Suppressor macrophage treated with lipopolysaccharide for 4 hours (primary cell): ENCODE measurements around the gene ECPAS.
"Not testable (repeated sequence)": the region's sequence is repeated elsewhere in the genome, so short reads cannot be mapped to it uniquely, and the experiment has no call there.

Experiments
- DNase-seq: peaks from one replicate; pipeline ENCODE4 v3.0.0-alpha.2; 2020

The ECPAS gene

DNA sequence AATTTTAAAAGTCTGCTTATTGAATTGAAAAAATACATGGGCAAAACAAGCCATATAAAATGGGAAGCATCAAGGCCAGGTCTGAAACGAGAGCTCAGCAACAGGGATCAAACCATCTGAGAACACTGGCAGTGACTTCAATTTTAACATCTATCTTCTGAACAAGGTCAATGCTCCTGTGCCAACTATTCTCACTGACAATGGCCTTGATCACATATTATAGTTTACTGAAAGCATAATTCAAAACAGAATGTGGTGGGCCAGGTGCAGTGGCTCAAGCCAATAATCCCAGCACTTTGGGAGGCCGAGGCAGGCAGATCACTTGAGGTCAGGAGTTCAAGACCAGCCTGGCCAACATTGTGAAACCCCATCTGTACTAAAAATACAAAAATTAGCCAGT lies 9.0 kb downstream of the ECPAS start:
- DNase-seq: no peak

- DNase-seq: no peak
Observed at GRCh38 chr9:111474385-111474784, 9.8 kb downstream of the ECPAS start.

GRCh38 chr9:111467778-111468367 lies 16.3 kb downstream of the ECPAS start:
- DNase-seq: no peak

- DNase-seq: peak; percentile 54
Observed at GRCh38 chr9:111463048-111463447, 21.1 kb downstream of the ECPAS start.

DNA sequence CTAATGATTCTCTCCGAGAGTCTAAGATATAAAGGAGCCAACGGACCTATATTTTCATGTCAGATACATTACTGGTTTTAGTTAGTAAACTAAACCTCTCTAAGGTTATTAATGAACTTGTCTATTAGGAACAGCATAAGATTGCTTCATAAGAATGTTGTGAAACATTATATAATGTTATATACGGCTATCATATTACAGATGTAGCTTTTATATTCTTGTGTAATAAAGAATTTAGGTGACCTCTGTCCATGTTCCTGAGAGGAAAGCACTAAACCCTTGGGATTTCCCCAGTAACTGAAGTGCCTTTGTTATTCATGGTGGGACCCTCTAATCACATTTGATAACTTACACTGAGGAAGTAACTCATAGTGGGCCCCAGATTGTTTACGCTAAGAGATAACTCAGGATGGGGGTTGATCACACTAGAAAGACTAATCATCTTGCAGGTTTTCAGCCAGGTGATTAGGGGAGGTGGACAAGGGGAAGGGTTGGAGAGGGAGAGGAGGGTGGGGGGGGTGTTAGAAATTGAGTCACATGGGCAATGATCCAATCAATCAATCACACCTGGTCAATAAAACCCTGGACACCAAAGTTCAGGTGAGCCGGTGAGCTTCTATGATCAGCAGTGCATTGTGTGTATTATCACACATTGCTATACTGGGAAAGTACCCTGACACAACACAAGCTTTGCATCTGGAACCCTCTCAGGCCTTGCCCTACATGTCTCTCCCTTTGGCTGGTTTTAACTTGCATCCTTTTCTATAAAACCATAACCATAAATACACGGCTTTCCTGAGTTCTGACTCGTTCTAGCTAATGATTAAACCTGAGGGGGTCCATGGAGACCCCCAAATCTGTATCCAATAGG lies 25.8 kb downstream of the ECPAS start:
- DNase-seq: no peak

DNA sequence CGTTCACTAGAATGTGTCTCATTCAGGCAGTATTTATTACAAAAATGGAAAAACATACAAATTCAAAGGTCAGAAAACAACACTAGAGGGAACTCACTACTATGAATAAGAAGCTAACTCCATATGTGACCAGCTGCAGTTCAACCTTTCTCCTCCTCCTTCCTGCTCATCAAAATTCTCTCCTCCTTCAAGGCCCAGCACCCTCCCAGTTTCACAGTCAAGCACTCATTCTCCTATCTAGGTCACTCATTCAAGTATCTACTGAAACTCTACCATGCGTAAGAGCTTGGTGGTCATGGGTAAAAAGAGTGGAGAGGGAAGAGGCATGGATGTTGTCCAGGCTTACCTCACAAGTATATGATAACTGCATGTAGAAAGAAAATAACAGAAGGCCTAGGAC lies 27.7 kb downstream of the ECPAS start:
- DNase-seq: no peak

DNA sequence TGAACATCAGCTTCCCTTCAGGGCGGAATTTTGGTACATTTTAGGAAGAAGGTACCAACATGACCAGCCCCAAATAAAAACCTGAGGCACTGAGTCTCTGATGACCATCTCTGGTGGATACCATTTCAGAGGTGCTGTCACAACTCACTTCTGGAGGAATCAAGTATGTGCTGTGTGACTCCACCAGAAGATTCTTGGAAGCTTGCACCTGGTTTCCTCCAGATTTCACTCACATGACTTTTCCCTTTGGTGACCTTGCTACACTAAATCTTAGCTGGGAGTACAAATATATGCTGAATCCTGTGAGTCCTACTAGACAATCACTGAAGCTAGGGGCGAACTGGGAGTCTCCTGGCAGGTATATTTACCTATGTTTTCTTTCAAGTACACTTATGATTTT lies 28.5 kb downstream of the ECPAS start:
- DNase-seq: no peak

- no peak for DNase-seq
Observed at GRCh38 chr9:111454751-111455150, 29.4 kb downstream of the ECPAS start.

DNA sequence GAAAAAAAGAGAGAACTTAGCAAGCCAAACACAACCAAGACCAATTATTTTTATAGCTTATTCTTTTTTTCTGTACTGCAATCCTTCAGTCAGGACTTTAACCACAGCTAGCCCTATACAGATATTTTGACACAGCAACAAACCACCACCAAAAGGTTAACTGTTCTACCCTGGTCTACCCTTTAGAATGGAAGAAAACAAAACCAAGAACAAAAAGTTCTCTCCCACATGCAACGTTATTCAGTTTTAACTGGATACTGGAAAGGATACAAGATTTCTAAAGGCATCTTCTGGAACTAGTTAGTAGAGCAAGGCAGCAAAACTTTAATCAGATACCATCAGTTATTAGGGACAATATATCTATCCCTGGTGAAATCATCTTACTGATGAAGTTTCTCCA lies 32.6 kb downstream of the ECPAS start:
- no peak for DNase-seq

GRCh38 chr9:111450124-111450523 lies 34.1 kb downstream of the ECPAS start:
- DNase-seq: no peak

DNA sequence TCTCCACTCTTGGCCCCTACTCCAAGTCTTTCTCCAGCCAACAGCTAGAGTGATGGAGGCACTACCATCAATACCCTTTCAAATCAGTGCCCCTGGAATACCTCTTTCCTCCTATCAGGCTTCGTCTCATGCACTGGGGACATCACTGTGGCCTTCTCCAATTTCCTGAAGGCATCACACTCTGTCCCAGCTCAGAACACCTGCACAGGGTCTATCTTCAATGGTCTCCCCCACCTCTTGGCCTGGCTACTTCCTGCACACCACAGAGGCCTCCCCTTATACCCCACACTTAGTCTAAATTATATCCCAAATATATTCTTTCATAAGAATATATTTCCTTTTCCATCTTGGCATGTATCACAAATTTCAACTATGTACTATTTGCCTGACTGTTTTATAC lies 34.5 kb downstream of the ECPAS start:
- DNase-seq: no peak

DNA sequence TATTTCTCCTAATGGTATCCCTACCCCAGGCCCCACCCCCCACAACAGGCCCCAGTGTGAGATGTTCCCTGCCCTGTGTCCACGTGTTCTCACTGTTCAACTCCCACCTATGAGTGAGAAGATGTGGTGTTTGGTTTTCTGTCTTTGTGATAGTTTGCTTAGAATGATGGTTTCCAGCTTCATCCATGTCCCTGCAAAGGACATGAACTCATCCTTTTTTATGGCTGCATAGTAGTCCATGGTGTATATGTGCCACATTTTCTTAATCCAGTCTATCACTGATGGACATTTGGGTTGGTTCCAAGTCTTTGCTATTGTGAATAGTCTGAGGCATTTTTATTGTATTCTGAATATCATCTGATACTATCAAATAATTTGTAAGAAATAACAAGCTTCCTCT lies 38.4 kb downstream of the ECPAS start:
- DNase-seq: not testable (repeated sequence)

- DNase-seq: no peak
Observed at GRCh38 chr9:111443454-111443853, 40.7 kb downstream of the ECPAS start.

DNA sequence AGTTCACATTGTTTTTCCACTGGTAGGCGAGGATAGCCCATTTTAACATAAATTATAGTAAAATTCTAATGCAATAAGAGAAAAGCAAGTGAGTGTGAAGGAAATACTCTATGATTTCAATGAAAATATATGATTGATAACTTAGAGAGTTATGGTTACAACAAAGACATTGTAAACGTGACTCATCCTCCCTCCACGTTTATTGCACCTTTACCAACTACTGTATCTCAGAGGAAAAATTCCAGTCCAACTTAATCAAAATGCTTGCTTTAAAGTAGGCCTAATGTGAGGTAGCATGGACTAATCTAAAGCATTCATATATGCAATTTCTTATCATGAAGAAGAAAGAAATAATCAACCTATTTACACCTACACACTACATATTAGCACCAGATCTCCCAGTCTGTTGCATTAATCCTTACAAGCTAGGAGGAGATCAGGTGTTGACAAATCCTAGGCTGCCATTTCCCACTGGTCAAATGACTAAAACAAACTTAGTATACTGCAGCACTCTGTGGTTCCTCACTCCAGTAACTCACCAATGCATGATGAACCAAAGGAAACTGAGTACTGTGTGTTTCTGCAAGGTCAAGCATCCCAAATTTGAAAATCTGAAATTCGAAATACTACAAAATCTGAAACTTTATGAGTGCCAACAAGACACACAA lies 41.7 kb downstream of the ECPAS start:
- DNase-seq: no peak

GRCh38 chr9:111440226-111440625 lies 44.0 kb downstream of the ECPAS start:
- no peak for DNase-seq

DNA sequence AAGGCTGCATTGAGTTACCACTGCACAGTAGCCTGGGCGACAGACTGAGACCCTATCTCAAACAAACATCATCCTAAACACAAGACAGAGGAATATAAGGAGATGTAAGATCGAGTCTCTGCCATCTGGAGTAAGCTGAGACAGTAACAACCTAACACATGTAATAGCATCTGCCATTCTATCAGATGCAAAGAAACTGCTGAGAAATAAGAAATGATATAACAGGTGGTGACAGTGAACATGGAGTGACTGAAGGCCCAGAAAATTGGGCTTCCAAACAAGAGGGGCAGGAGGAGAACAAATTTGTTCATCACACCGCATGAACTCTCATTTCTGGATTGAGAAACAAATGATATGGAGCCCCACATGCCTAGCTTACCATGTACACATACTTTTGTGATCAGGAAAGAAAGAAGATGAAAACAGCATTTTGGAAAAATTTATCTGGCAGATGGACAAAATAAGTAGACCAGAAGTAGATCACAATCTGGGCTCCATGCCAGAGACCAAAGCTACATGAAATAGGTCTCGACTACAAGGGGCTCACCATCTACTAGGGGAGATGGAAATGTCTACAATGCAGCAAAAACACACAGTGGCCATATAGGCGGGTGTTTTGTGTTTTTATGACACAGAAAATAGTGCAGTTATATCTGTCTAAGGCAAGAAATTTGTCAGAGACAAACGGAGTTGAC lies 45.5 kb downstream of the ECPAS start:
- DNase-seq: no peak

GRCh38 chr9:111436571-111436970 lies 47.6 kb downstream of the ECPAS start:
- DNase-seq: no peak

DNA sequence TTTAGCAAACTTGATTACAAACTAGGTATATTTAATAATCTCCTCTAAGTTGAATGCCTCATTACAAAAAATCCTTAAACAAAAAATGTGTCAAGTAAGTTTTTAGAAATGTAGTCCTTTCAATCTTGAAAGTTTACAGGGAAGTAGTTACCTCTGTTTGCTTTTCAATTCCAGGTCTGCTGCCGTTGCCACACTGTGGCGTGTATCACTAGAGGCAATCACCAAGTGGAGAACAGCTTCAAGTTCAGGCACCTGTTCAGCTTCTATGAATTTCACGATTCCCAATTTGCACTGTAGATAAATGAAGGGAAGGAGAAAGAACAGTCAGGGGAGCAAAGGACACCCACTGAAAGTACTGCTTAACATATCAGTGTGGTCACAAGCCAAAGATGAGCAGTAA lies 51.1 kb downstream of the ECPAS start:
- no peak for DNase-seq

DNA sequence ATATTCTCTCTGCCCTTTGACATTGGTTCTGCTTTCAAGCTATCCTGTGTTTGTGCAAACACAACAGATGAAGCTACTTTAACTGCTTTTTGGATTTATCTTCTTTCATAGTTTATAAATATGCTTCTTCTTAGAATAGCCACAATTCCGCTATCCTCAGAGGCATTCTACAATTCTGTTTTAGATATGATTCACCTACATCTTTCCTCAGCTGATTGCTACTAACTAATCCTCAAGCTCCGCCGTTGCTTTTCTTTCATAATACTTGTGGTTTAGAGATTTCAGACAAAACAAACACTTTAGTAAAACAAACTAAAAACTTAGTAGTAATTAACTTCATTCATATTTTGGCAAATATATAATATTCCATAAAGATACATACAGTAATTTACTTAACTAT lies 52.5 kb downstream of the ECPAS start:
- no peak for DNase-seq

DNA sequence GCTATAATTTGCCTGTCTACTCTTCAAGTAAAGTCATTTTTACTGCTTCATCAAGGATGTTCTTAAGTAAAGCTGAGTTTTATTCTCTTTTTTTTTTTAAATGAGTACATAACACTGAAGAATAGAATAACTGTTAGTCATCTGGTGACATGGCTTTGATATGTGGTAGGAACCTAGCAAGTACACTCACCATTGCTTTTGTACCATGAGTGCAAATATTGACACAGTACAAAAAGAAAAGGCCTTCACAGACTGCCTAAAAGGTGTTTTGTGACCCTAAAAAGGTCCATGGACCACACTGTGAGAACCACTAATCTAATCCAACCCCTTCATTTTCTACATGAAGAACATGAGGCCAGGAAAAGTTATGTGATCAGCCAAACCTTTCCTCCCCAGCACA lies 55.0 kb downstream of the ECPAS start:
- no peak for DNase-seq

GRCh38 chr9:111427186-111427585 lies 57.0 kb downstream of the ECPAS start:
- DNase-seq: peak; percentile 68

GRCh38 chr9:111423389-111423788 lies 60.8 kb downstream of the ECPAS start:
- DNase-seq: no peak

DNA sequence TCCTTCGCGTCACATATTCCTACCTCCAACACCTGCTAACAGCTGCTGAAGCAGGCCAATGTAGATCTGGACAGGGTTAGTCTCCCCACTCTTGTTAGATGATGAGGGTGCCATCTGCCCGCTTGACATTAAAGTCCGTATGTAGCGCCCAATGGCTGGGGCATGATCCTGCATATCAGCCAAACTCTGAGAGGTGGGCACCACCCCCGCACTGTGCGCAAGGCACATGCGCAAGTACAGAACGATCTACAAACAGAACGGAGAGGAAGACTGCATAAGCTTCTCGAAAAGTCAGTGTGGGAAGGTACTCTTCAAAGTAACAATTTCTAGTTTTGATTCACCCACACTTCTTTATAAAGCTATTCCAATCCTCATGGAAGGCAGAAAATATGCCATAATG lies 69.8 kb downstream of the ECPAS start:
- no peak for DNase-seq

GRCh38 chr9:111413996-111414395 lies 70.2 kb downstream of the ECPAS start:
- no peak for DNase-seq
